AG08395 (cell line): Measurements from ENCODE around the gene RNF166.

ENCODE experiments used
- DNase-seq: peaks from one replicate; pipeline ENCODE4 v3.0.0; 2012; ENCODE audit warnings: mixed read lengths, low spot score

RNF166 gene, protein sequence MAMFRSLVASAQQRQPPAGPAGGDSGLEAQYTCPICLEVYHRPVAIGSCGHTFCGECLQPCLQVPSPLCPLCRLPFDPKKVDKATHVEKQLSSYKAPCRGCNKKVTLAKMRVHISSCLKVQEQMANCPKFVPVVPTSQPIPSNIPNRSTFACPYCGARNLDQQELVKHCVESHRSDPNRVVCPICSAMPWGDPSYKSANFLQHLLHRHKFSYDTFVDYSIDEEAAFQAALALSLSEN

DNA sequence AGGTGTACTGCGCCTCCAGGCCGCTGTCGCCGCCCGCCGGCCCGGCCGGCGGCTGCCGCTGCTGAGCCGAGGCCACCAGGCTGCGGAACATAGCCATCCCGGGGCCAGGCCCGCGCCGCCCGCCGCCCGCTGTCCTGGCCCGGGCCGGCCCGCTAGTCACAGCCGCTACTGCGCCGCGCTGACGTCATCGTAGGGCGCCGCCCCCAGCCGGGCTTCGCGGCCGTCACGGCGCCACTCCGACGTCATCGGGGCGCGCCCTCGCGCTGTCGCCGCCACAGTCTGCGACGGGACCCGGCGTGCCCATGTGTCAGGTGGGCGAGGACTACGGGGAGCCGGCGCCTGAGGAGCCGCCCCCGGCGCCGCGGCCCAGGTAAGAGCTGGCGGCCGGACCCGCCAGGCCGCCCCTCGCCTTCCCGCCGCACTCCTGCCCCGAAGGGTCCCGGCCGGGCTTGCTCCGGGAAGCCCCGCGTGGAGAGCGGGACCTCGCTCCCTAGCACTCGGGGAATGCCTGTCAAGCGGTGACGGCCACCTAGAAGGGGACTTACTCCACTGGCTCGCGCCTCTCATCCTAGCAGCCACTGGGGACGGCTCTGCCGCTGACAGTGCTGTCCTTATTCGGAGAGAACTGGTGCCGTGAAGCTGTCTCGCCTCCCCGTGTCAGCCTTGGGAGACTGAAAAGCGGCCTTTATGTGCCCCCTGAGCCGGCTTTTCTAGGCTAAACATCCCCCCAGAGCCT, at the start of gene RNF166, which contains the start of gene CTU2:
Gene RNF166, minus strand, starts transcription at position 180 of the 736 bp plus-strand sequence. Its CDS starts 83 bp downstream, at position 97.
Gene CTU2, plus strand, starts transcription at position 275 of the 736 bp plus-strand sequence. Its CDS starts 28 bp downstream, at position 303.
- peak; percentile 97 for DNase-seq

DNA sequence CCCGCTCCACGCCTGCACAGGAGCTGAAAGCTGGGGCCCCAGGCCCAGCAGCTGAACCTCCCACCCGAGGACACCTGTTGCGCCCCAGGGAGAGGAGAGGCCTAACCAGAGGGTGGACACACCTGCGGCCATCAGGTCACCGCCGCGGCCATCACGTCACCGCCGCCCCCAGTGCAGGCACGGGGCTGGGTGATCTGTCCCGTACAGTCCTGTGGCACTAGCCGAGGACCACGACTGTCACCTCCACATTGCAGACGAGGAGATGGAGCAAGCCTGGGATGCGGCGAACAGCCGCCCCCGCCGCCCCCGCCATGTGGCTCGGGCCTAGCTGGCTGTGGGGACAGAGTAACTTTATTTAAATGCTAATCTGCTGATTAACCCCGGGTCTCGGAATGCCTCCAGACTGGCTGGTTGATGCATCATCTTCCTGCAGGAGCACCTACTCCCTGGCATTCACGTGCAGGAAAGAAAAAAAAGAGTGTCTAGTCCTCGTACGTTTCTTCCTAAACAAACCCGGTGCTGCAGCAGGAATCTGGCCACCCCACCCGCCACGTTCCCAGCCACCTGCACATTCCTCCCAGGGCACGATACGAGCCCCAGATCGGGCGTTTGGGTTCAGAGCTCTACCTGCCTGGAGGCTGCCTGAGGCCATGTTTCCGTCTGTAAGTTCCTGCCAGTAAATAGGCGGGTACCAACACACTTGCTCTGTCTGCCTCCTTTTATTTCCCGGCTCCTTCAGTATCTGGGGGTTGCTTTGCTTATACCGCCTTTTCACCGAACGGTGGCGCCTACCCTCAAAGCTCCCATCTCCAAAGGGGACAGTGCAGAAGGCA, 48.9 kb upstream of the RNF166 start:
- peak; percentile 85 for DNase-seq

DNA sequence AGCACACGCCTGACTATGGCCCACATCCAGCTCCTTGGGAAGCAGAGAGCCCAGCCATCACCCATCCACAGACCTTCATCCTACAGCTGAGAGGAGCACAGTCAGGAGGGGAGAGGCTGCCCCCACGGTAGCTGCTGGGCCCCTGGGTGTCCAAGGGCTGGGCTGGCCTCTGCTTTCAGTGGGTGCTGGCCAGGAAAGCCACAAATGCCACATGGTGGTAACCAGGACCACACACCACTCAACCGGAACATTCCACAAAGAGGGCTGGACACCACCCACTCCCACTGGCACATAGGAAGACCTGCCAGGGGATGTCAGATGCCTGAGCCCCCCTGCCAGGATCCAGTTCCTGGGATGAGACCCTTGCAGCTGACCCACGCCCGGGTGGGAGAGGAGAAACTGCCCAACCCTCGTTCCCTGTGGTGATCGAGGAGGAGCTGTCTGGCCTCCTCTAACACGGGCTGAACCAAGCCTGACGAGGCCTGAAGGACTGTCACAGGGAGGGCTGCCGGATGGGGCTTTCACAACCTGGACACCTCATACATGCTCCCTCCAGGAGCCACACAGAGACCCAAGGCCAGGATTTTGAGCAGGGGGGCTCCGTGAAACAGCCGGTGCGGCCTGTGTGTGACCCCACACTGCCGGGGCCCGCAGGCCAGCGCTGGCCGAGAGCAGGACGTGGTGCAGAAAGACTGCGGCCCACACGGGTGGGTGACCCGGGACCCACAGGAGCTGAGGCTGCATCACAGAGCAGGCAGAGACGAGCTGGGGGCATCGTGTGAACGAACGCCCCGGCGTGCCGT, 48.1 kb upstream of the RNF166 start:
- DNase-seq, result no peak

DNA sequence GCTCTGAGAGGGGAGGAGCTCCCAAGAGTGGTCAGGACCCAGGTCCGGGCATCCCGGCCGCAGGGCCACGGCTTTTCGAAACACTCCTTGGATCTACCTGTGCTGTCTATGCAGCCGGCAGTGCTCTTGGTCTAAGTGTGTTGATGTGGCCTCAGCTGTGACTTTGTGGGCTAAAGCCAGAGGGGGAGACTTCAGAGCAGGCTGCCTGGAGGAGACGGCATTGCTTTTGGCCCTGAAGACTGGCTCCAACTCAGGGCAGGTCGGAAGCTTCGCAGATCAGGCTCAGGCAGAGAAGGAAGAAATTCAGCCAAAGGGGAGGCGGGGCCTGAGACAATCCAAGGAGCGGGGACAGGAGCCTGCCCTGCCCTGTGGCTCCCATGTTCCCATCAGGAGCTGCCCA, 47.4 kb upstream of the RNF166 start:
- no peak for DNase-seq

DNA sequence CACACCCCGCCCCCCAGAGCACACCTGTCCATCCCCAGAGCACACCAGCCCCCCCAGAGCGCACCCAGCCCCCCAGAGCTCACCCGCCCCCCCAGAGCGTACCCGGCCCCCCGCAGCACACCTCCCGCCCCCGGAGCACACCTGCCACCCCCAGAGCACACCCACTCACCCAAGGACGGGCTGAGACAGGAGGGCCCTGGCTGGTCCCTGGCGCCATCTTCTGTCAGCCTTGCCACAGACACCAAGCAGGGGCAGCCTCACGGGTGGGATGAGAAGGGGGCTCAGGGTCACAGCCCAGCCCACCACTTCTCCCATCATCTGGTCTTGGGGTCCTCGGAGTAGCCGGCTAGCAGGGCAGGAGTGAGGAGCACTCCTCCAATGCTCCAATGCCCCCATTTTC, 47.0 kb upstream of the RNF166 start:
- no peak for DNase-seq

DNA sequence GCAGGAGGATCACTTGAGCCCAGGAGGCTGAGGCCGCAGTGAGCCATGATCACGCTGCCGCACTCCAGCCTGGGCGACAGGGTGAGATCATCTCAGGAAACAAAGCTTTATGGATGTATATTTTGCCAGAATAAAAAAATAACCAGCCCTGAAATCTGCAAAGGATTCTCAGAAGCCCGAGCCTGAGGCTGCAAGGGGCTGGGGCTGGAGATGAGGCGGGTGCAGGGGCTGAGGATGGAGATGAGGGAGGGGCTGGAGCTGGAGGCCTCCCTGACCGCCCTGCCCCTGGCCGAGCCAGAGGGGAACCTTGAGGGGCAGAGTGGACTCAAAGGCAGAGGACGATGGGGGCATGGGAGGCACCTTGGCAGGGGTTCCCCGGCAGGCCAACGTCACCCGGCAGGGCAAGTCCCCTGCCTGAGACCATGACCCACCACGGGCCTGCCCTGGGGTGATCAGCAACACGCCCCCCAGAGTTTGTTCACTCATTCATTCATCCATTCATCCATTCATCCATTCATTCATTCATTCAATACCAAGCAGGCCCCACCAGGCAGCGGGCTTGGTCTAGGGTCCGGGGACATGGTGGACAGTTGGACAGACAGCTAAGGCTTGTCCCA, 46.3 kb upstream of the RNF166 start:
- DNase-seq, result no peak

DNA sequence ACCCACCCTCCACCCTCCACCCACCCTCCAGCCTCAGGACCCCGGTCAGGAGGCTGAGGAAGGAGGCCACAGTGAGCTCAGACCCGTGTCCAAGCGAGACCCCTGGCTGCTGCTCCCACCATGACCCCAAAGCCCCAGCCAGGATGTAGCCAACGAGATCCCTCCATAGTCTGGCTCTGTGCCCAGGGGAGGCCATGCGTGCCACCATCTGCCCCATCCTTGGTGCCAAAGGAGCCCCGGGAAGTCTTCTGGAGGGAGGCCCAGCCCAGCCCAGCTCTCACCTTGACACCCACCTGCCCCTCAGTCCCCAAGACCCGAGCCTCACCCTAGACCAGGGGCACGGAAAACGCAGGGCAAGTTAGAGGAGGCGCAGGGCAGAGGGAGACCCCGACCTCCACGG, 44.6 kb upstream of the RNF166 start:
- no peak for DNase-seq

DNA sequence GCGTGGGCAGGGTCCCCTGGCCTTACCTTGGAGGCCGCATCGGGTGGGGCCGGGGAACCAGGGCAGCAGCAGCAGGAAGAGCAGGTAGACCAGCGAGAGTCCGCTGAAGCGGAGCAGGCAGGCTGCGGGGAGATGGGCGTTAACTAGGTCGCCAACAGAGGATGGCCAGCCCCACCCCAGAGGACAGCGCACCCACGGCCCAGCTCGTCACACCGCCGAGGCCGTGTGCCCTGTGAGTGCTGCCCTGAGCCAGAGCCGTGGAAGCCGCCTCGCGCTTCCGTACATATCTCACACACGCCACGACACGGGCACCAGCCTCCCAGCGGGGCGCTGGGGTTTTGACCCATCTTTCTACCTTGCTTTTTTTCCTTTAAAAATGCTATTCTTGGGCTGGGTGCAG, 43.1 kb upstream of the RNF166 start:
- no peak for DNase-seq

DNA sequence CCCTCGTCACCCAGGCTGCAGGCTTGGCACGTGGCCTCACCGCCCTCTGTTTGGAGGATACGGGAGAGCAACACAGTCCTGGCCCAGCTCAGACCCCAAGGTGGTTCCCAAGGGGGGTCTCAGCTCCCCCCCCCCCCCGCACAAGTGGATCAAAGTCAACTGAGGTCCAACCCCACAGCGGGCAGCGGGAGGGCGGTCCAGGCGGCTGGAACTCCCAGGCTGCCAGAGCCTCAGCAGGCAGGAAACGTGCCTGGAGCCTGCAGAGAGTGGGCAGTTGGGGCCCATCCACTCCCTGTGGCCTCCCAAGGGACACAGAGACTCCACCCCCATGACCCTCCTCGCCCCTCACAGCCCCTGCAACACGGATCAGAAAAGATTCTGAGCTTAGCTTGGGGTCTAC, 42.2 kb upstream of the RNF166 start:
- no peak for DNase-seq

DNA sequence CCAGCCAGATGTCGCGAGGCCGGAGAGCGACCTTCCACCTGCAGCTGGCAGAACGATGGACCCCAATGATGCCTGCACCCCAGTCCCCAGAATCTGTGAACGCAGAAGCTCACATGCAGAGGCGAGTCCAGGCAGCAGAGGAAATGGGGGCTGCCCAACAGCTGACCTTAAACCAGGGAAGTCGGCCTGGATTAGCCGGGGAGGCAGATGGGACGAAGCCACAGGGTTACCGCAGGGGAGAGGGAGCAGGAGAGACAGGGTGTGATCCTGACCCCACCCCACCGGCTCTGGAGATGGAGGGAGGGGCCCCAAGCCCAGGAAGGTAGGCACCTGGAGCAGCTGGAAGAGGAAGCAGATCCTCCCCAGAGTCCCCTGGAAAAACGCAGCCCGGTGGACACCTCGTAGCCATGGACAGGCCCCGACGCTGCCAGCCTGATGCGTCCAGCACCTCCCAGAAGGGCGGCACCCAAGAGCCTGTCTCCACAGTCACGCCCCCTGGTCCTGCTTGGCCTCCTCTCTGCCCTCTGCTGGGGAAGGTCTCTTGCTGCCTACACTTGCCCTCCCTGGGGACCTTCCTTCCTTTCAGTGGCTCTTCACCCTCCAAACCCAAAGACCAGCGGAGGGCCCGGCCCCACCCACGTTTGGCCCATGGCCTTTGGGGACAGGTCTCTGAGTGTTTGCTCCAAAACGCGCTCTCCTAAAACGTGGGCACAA, 41.5 kb upstream of the RNF166 start:
- DNase-seq, result no peak

DNA sequence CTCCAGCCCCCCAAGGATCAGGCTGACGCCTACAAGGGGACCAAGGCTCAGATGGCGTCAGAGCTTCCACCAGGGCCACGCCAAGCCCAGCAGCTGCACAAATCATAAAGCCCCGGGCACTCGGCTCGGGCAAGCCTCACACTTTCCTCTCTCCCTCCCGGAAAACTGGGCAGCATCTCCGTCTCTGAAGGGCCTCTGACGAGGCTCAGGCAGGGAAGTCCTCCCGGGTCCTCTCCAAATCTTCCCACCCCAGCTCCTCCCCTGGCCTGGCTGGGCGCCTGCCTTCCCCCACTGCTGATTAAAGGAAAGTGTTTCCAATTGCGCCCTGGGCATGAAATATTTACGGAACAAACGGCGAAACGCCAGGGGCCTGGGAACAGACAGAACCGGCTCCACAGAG, 40.3 kb upstream of the RNF166 start:
- no peak for DNase-seq

DNA sequence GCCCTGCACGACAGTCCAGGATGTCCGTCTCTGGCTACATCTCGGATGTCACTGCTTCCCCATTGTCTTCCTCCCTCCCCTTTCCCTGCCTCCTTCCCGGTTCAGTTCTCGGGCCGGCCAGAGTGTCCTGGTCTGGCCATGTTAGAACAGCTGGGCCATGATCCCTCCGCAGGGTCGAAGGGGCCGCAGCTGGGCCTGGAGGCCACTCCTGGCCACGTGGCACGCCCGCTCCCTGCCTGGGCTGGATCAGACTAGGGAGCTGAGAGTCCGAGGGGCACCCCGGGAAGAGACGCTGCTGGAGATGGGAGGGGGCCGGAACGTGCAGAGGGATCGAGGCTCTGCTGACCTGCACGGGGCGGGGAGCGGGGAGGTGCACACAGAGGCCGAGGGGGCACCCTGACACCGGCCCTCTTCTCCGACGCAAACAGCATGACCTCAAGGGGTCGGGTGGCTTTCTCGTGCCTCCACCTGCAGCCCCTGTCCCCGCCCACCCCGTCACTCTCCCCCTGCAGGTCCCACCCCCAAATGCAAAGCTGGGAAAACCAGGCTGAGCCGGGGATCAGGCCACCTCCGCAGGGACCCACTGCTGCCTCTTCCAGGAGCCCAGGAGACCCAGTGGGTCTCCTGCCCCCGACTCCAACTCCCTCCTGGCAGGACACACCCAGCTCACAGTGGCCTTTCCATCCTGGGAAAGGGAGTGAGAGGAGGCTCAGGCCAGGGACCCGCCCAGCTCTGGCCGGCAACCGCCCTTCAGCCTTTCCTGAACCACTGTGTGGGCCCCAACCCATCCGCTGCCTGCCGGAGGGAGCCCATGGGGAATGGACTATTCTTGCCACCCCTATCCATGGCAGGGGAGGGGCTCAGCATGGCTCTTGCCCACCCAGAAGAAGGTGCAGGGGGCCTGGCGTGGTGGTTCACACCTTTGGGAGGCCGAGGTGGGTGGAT, 38.6 kb upstream of the RNF166 start:
- no peak for DNase-seq

DNA sequence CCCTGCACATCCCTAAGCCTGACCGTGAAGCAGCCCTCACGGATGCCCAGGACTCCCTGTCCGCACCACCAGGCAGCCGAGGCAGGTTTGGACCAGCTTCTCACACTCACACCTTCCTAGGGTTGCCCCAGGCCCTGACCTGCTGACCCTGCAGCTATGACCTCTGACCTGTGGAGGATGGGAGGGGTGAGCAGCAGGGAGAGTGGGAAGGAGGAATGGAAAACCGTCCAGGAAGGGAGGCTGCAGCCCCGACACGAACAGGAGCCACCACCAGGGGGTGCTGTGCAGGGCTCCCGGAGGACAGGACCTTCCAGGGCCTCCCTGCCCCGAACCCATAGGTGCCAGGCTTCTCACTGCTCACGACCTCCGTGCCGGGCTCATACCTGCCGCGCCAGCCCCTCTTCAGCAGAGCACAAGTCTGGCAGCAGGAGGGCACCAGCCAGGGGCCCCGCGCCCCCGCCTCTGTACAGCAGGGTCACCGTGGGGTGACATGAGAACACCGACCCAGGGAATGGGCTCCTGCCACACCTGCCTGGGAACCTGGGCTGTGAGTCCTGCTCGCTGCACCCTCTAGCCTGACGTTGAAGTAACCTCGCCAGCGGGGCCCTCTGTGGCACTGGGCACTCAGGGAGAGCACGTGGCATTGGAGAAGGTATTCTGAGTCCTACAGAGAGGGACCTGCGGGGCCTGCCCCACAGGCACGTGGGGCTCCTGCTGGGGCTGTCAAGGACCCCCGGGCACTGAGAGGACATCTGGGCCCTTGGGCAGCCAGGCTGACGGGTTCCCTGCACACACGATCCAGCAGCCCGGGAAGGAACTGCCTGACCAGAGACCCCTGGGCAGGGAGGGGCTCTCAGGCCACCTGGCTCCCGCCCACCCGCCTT, 37.7 kb upstream of the RNF166 start:
- DNase-seq, result peak; percentile 90

DNA sequence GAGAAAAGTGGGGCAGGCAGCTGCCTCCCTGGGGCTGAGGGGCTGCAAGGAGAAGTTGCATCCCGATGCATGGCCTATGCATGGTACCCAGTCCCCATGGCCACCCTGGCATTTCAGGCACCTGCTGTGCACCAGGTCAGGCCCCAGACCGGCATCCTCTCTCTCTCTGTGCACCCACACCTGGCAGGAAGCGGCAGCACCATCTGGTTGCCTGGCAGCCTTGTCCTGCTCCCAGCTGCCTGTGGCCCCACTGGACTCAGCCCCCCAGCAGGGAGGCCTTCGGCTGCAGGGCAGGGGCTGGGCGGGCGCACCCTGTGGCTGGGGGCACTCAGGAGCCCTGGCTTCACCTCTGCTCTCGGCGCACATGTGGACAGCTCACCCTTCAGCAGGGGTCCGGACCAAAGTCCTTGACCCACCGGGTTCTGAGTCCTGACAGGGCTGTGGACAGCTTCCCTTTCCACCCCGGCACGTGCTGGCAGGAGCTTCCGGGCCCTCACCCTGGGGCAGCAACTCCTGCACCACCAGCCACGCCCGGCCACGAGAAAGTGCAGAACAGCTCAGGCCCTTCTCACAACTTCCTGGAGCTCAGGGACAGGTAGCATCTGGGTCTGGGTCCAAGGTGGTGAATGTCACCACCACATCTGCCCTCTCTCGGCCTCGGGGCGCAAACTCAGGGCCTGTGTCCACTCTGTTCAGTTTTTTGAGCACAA, 36.8 kb upstream of the RNF166 start:
- no peak for DNase-seq

DNA sequence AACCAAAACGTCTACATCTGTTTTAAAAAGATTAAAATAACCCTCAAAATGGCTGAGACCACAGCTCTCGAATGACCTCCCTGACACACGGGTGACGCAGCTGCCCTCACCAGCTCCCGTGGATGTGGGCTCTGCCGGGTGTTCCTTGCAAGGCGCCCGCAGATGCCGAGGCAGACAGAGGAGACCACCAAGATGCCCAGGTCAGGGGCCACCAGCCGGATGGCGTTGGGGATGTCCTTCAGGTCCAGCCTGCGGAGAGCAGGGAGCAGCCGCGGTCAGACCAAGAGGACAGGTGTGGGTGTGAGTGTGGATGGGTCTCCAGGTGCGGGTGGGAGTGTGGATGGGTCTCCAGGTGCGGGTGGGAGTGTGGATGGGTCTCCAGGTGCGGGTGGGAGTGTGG, 35.2 kb upstream of the RNF166 start:
- DNase-seq, result no peak

DNA sequence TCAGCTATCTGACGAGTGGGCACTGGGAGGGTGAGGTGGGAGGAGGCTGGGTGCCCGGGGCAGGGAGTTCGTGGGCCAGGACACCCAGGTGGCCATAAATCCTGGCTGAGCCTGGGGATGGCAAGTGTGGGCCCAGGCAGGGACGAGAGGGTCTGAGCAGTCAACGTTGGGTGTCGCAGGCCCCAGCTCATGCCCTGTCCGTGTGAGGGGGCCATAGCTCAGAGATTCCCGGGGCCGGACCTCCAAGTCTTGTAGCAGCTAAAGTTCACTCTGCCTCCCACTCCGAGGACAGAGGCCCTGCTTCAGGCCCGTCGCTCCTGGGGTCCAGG, 34.5 kb upstream of the RNF166 start:
- no peak for DNase-seq

DNA sequence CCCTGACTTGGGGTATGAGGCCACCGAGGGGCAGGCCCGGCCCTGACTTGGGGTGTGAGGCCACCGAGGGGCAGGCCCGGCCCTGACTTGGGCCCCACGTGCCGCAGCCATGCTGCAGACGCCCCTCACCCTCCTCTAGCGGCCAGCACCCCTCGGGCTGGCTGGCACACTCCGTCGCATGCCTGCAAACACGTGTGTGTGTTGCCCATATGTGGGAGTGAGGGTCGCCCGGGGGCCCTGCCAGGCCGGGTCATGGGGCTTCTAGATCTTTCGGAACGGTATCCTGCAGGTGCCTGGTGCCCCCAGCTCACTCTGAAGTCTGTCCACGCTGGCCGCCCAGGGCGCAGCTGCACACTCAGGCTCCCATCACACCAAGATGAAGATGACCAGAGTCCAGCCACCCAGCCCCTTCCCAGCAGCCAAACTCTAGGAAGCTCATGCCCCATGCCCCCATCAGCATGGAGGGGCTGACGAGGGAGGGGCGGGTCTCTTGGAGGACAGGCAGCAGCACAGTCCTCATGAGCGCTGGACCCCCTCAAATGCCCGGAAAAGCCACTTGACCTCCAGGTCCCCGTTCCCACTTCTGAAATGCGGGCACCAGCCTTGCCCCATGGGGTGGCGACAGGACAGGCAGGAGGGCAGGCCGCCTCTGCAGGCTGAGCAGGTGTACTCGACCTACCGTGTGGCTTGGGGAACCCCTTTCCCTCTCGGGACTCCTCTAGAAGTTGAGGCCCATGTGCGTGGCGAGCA, 33.9 kb upstream of the RNF166 start:
- no peak for DNase-seq
